Measurements from ENCODE around the gene RPA3.

DNA sequence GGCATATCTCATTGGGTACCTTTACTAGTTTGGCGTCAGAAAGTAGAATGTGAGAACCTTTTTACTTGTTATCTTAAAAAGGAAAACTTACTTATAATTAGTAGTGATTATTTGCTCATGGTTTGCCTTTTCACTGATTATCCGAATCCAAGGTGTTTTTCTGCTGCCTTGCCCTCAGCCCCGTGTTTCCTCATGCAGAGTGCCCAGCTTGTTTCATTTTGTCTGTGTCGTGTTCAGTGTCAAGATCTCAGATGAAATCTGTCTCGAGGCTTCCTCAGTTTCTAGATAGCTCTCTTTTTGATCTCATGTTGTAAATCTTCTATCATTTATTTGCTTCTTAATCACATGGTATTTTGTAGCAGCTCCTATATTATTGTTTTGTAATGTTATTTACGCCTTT is 30.1 kb downstream of the RPA3 start:
- TF ChIP-seq POLR2A (IDR thresholded peaks at IDR 0.05; ENCODE audit: low read length) (no peak), GATA1 (IDR thresholded peaks at IDR 0.05; ENCODE audit: low read depth, low read length) (no peak)
